Esophagus muscularis mucosa (tissue), 4 donors: Measurements from ENCODE around the gene EMCN.

ENCODE experiments used
- CTCF ChIP-seq, 3 experiments: fragments of 200-600 bp in 2 of 3; fragments of 450-650 bp in 1 of 3; sonication (generic) in 2 of 3; IDR thresholded peaks; one replicate each; pipeline ENCODE4 v1.5.1; 2017 to 2019; ENCODE audit warnings: antibody characterized with exemption in 3 of 3, mild to moderate bottlenecking in 2 of 3, moderate library complexity in 1 of 3
- EP300 ChIP-seq: sonication (generic); formaldehyde crosslinking; IDR thresholded peaks from one replicate; pipeline ENCODE4 v1.6.1; 2017; ENCODE audit warnings: antibody characterized with exemption
- POLR2A ChIP-seq: fragments of 450-650 bp; IDR thresholded peaks from one replicate; pipeline ENCODE4 v1.6.1; 2017; ENCODE audit warnings: antibody characterized with exemption, moderate library complexity, mild to moderate bottlenecking, low read depth
- POLR2AphosphoS5 ChIP-seq, 2 donors: sonication (generic); formaldehyde crosslinking; IDR thresholded peaks; one replicate each; pipeline ENCODE4 v1.6.1; 2017; ENCODE audit warnings: antibody characterized with exemption in 2 of 2

- TF ChIP-seq CTCF (IDR thresholded peaks at IDR 0.05), result no peak
- TF ChIP-seq POLR2AphosphoS5 (IDR thresholded peaks at IDR 0.05), result no peak
- TF ChIP-seq POLR2A, result no peak
- no peak for TF ChIP-seq EP300
These were observed 7.9 kb upstream of the EMCN start for GRCh38 chr4:100525686-100526085.
